HepG2 (cell line): ENCODE data around the gene MTCH2. TPM values are rescaled to one million over a fixed set of nuclear protein-coding genes. Genes with fewer than 3 reads are reported as not detected.

Experiments used
- BHLHE40 ChIP-seq: IDR thresholded peaks from 2 replicates; pipeline ENCODE4 v1.6.1; 2011; ENCODE audit warnings: low read length, improper control_type of control experiment
- CBFB ChIP-seq: sonication (generic); formaldehyde crosslinking; IDR thresholded peaks from 2 replicates; pipeline ENCODE4 v1.4.0; 2020; ENCODE audit warnings: missing genetic modification reagents
- IRF1 ChIP-seq: sonication (generic); formaldehyde crosslinking; IDR thresholded peaks from 2 replicates; pipeline ENCODE4 v1.4.0; 2020; ENCODE audit warnings: low read depth, mild to moderate bottlenecking, missing genetic modification reagents
- MAFK ChIP-seq, 2 experiments: IDR thresholded peaks in 1 of 2; conservative IDR thresholded peaks in 1 of 2; 2 replicates each; pipeline ENCODE4 v1.6.1; 2011; ENCODE audit warnings: improper control_type of control experiment in 2 of 2, low read length in 2 of 2
- NONO ChIP-seq, 2 experiments: fragments of 450-650 bp in 1 of 2; sonication (generic) in 1 of 2; formaldehyde crosslinking in 1 of 2; IDR thresholded peaks in 1 of 2; conservative IDR thresholded peaks in 1 of 2; 2 replicates each; pipeline versions ENCODE4 v1.6.1 to v1.8.0; 2017 to 2022; ENCODE audit warnings: mild to moderate bottlenecking in 1 of 2, missing genetic modification reagents in 1 of 2, moderate library complexity in 1 of 2
- RFX3 ChIP-seq: IDR thresholded peaks from 2 replicates; pipeline ENCODE4 v1.6.1; 2016; ENCODE audit warnings: missing biosample characterization, missing genetic modification reagents
- RFXAP ChIP-seq: sonication (generic); formaldehyde crosslinking; IDR thresholded peaks from 2 replicates; pipeline ENCODE4 v1.4.0; 2020; ENCODE audit warnings: missing genetic modification reagents, borderline replicate concordance
- SMC3 ChIP-seq: IDR thresholded peaks from 2 replicates; pipeline ENCODE4 v1.6.1; 2011; ENCODE audit warnings: low read length, improper control_type of control experiment
- TFDP1 ChIP-seq: IDR thresholded peaks from 2 replicates; pipeline ENCODE4 v1.6.1; 2016; ENCODE audit warnings: missing compliant biosample characterization, missing genetic modification reagents, borderline replicate concordance
- TFE3 ChIP-seq: IDR thresholded peaks from 2 replicates; pipeline ENCODE4 v1.6.1; 2016
- TGIF2 ChIP-seq: IDR thresholded peaks from 2 replicates; pipeline ENCODE4 v1.6.1; 2016; ENCODE audit warnings: control low read depth, missing compliant biosample characterization
- ZFX ChIP-seq: sonication (generic); formaldehyde crosslinking; IDR thresholded peaks from 2 replicates; pipeline ENCODE4 v1.4.0; 2020; ENCODE audit warnings: mild to moderate bottlenecking, low read depth, missing genetic modification reagents, moderate library complexity
- ZNF326 ChIP-seq: sonication (generic); formaldehyde crosslinking; IDR thresholded peaks from 2 replicates; pipeline ENCODE4 v1.4.0; 2020; ENCODE audit warnings: missing genetic modification reagents, borderline replicate concordance
- ZNF563 ChIP-seq: sonication (generic); formaldehyde crosslinking; IDR thresholded peaks from 2 replicates; pipeline ENCODE4 v1.8.0; 2022; ENCODE audit warnings: mild to moderate bottlenecking, moderate library complexity, missing genetic modification reagents
- ZNF772 ChIP-seq: sonication (generic); formaldehyde crosslinking; IDR thresholded peaks from 2 replicates; pipeline ENCODE4 v1.5.0; 2020; ENCODE audit warnings: mild to moderate bottlenecking, missing genetic modification reagents
- ZNF850 ChIP-seq: sonication (generic); formaldehyde crosslinking; conservative IDR thresholded peaks from 2 replicates; pipeline ENCODE4 v1.9.0; 2021; ENCODE audit warnings: mild to moderate bottlenecking, missing genetic modification reagents
- ZSCAN30 ChIP-seq: sonication (generic); formaldehyde crosslinking; IDR thresholded peaks from 2 replicates; pipeline ENCODE4 v1.5.0; 2020; ENCODE audit warnings: mild to moderate bottlenecking, missing genetic modification reagents
- polyA plus RNA-seq, 8 experiments: library from polyadenylated mRNA; depleted of rRNA in 3 of 8; stranded (reverse) in 7 of 8; unstranded in 1 of 8; fragments of >200 nt; fragmentation: Illumina TruSeq in 4 of 8; extraction: Trizol in 4 of 8; gene quantifications; 2 replicates each; pipeline versions ENCODE4 v1.2.1 to v1.2.3, GENCODE V29; 2011 to 2016; ENCODE audit warnings: low read depth in 4 of 8, missing spikeins in 1 of 8, mixed read lengths in 1 of 8; ENCODE audit not compliant: insufficient read depth in 1 of 8
- total RNA-seq, 5 experiments: library from RNA; depleted of rRNA; stranded (reverse); fragments of >200 nt; fragmentation: Illumina TruSeq; extraction: Trizol; gene quantifications; 2 replicates each; pipeline ENCODE4 v1.2.3, GENCODE V29; 2016; ENCODE audit warnings: low read depth in 1 of 5

MTCH2 gene
- total and polyA plus RNA-seq, 2 of the 13 experiments (the other 11 are each of a cell fraction or from before 2014, with no cell fraction given), result 112 to 272 TPM

- TF ChIP-seq TFE3 (no peak), CBFB (CRISPR knock-in tag) (no peak), TGIF2 (CRISPR knock-in tag) (0 out of 2 replicates have a peak, but pooled peaks have one; percentile 32), ZNF326 (CRISPR knock-in tag) (no peak), RFX3 (CRISPR knock-in tag) (no peak), ZNF772 (CRISPR knock-in tag) (no peak), SMC3 (peak; percentile 88), ZSCAN30 (CRISPR knock-in tag) (no peak), TFDP1 (CRISPR knock-in tag) (no peak), BHLHE40 (no peak), RFXAP (CRISPR knock-in tag) (0 out of 2 replicates have a peak, but pooled peaks have one; percentile 24), NONO (IDR thresholded peaks at IDR 0.05) (no peak), NONO (CRISPR knock-in tag; conservative IDR thresholded peaks at IDR 0.05) (no peak), ZNF563 (no peak), ZFX (CRISPR knock-in tag) (peak; percentile 26; the same call in 1 of the 2 replicates), IRF1 (CRISPR knock-in tag) (no peak), MAFK (conservative IDR thresholded peaks at IDR 0.05 in 1 of 2, IDR thresholded peaks at IDR 0.05 in 1 of 2; ENCODE audit: low read length in 2 of 2) (no peak), ZNF850 (CRISPR knock-in tag) (no peak)
Measured at GRCh38 chr11:47616726-47617416, 25.5 kb downstream of the MTCH2 start (continued).
